IPS DF 6.9 (cell line): ENCODE results near the gene FHL2.

ENCODE experiments used
- DNase-seq: peaks from one replicate; pipeline ENCODE4 v3.0.0-alpha.2; 2013; ENCODE audit warnings: low read depth, low spot score
- H3K27ac ChIP-seq: one replicate; pipeline ENCODE4 v1.5.1; 2013; ENCODE audit warnings: low read length, control low read depth
- H3K27me3 ChIP-seq: 2 replicates; pipeline ENCODE4 v1.6.1; 2013; ENCODE audit warnings: mild to moderate bottlenecking, low read length; ENCODE audit not compliant: control insufficient read depth, insufficient read depth
- H3K36me3 ChIP-seq: 2 replicates; pipeline ENCODE4 v1.6.1; 2013; ENCODE audit warnings: low read length; ENCODE audit not compliant: control insufficient read depth, insufficient read depth
- H3K4me1 ChIP-seq: 2 replicates; pipeline ENCODE4 v1.6.1; 2013; ENCODE audit warnings: low read length; ENCODE audit not compliant: control insufficient read depth, insufficient read depth
- H3K4me3 ChIP-seq: 2 replicates; pipeline ENCODE4 v1.5.1; 2013; ENCODE audit warnings: mild to moderate bottlenecking, low read length
- H3K9me3 ChIP-seq: 2 replicates; pipeline ENCODE4 v1.6.1; 2013; ENCODE audit warnings: low read length, inconsistent platforms; ENCODE audit not compliant: control insufficient read depth, insufficient read depth
- WGBS: extraction: QIAGEN DNeasy Blood & Tissue Kit; methylation state at CpG from one replicate; pipeline ENCODE4 v1.1.7; 2013; ENCODE audit warnings: mixed read lengths, missing lambda C conversion rate; ENCODE audit not compliant: insufficient read length, insufficient coverage; 5-methylcytosine and 5-hydroxymethylcytosine counted together

The FHL2 gene

GRCh38 chr2:105379741-105380186 lies 19.1 kb downstream of the FHL2 start:
- Histone ChIP-seq H3K36me3 (no peaks in the 10 kb centered on the region; the same call in 1 of the 2 replicates), H3K9me3 (no peaks in the 10 kb centered on the region), H3K4me3 (no peak overlapping the region), H3K4me1 (no peaks in the 10 kb centered on the region), H3K27ac (no peak overlapping the region), H3K27me3 (no peaks in the 10 kb centered on the region)
- no peak for DNase-seq
- no CpG with 5 or more reads among the region's 7 CpGs for WGBS

- no peaks in the 10 kb centered on the region for H3K27me3 ChIP-seq
- no peaks in the 10 kb centered on the region for H3K9me3 ChIP-seq
- H3K4me3 ChIP-seq, result no peak overlapping the region
- no peak for DNase-seq
- no peak overlapping the region for H3K27ac ChIP-seq
- no CpG with 5 or more reads among the region's 4 CpGs for WGBS
- H3K36me3 ChIP-seq, result no peaks in the 10 kb centered on the region; the same call in 1 of the 2 replicates
- H3K4me1 ChIP-seq, result no peaks in the 10 kb centered on the region
Measured at GRCh38 chr2:105378921-105379383, 19.9 kb downstream of the FHL2 start.

GRCh38 chr2:105378276-105378840 lies 20.5 kb downstream of the FHL2 start:
- Histone ChIP-seq H3K36me3 (peaks cover 1% of the 10 kb centered on the region; the same call in 1 of the 2 replicates), H3K9me3 (no peaks in the 10 kb centered on the region), H3K4me1 (no peaks in the 10 kb centered on the region), H3K27ac (no peak overlapping the region), H3K4me3 (no peak overlapping the region), H3K27me3 (no peaks in the 10 kb centered on the region)
- DNase-seq, result no peak
- WGBS, result no CpG with 5 or more reads among the region's 12 CpGs

GRCh38 chr2:105377871-105378270 lies 21.0 kb downstream of the FHL2 start:
- DNase-seq, result no peak
- Histone ChIP-seq H3K36me3 (peaks cover 3% of the 10 kb centered on the region; the same call in 1 of the 2 replicates), H3K4me1 (no peaks in the 10 kb centered on the region), H3K9me3 (no peaks in the 10 kb centered on the region), H3K4me3 (no peak overlapping the region), H3K27me3 (no peaks in the 10 kb centered on the region), H3K27ac (no peak overlapping the region)
- no CpG with 5 or more reads among the region's 3 CpGs for WGBS

GRCh38 chr2:105376789-105377240 lies 22.0 kb downstream of the FHL2 start:
- Histone ChIP-seq H3K36me3 (peaks cover 3% of the 10 kb centered on the region; the same call in 1 of the 2 replicates), H3K27ac (no peak overlapping the region), H3K9me3 (no peaks in the 10 kb centered on the region), H3K4me1 (no peaks in the 10 kb centered on the region), H3K27me3 (no peaks in the 10 kb centered on the region), H3K4me3 (no peak overlapping the region)
- no peak for DNase-seq
- no CpG with 5 or more reads among the region's 5 CpGs for WGBS

- Histone ChIP-seq H3K27me3 (no peaks in the 10 kb centered on the region), H3K4me3 (no peak overlapping the region), H3K27ac (no peak overlapping the region), H3K36me3 (peaks cover 3% of the 10 kb centered on the region; the same call in 1 of the 2 replicates), H3K9me3 (no peaks in the 10 kb centered on the region), H3K4me1 (no peaks in the 10 kb centered on the region)
- WGBS, result no CpG with 5 or more reads among the region's 11 CpGs
- no peak for DNase-seq
Measured at GRCh38 chr2:105376010-105376409, 22.8 kb downstream of the FHL2 start.

GRCh38 chr2:105375001-105375561 lies 23.8 kb downstream of the FHL2 start:
- no peaks in the 10 kb centered on the region for H3K4me1 ChIP-seq
- H3K27me3 ChIP-seq, result no peaks in the 10 kb centered on the region
- DNase-seq, result no peak
- H3K9me3 ChIP-seq, result no peaks in the 10 kb centered on the region
- H3K4me3 ChIP-seq, result no peak overlapping the region
- no peak overlapping the region for H3K27ac ChIP-seq
- WGBS, result no CpG with 5 or more reads among the region's 15 CpGs
- peaks cover 3% of the 10 kb centered on the region; the same call in 1 of the 2 replicates for H3K36me3 ChIP-seq

- Histone ChIP-seq H3K27ac (no peak overlapping the region), H3K27me3 (no peaks in the 10 kb centered on the region), H3K4me1 (no peaks in the 10 kb centered on the region), H3K9me3 (no peaks in the 10 kb centered on the region), H3K4me3 (no peak overlapping the region), H3K36me3 (peaks cover 3% of the 10 kb centered on the region; the same call in 1 of the 2 replicates)
- no CpG with 5 or more reads among the region's 9 CpGs for WGBS
- no peak for DNase-seq
Measured at GRCh38 chr2:105373895-105374401, 24.9 kb downstream of the FHL2 start.

- Histone ChIP-seq H3K9me3 (no peaks in the 10 kb centered on the region), H3K27ac (no peak overlapping the region), H3K4me3 (no peak overlapping the region), H3K27me3 (no peaks in the 10 kb centered on the region), H3K4me1 (no peaks in the 10 kb centered on the region), H3K36me3 (peaks cover 3% of the 10 kb centered on the region; the same call in 1 of the 2 replicates)
- no CpG with 5 or more reads among the region's 9 CpGs for WGBS
- no peak for DNase-seq
Measured at GRCh38 chr2:105373344-105373781, 25.5 kb downstream of the FHL2 start.

GRCh38 chr2:105371810-105372209 lies 27.0 kb downstream of the FHL2 start:
- Histone ChIP-seq H3K4me1 (no peaks in the 10 kb centered on the region), H3K4me3 (no peak overlapping the region), H3K36me3 (peaks cover 7% of the 10 kb centered on the region; the same call in 1 of the 2 replicates), H3K27me3 (no peaks in the 10 kb centered on the region), H3K9me3 (no peaks in the 10 kb centered on the region), H3K27ac (no peak overlapping the region)
- no peak for DNase-seq
- WGBS, result no CpG with 5 or more reads among the region's 4 CpGs
